HG03378 (cell line): ENCODE measurements around the gene UGGT1.

ENCODE experiments used
- ATAC-seq: cut with Tn5 transposase; IDR thresholded peaks from one replicate; pipeline ENCODE4 v1.9.1; 2021; ENCODE audit warnings: mild to moderate bottlenecking, moderate library complexity; ENCODE audit not compliant: unreplicated experiment

Gene UGGT1

DNA sequence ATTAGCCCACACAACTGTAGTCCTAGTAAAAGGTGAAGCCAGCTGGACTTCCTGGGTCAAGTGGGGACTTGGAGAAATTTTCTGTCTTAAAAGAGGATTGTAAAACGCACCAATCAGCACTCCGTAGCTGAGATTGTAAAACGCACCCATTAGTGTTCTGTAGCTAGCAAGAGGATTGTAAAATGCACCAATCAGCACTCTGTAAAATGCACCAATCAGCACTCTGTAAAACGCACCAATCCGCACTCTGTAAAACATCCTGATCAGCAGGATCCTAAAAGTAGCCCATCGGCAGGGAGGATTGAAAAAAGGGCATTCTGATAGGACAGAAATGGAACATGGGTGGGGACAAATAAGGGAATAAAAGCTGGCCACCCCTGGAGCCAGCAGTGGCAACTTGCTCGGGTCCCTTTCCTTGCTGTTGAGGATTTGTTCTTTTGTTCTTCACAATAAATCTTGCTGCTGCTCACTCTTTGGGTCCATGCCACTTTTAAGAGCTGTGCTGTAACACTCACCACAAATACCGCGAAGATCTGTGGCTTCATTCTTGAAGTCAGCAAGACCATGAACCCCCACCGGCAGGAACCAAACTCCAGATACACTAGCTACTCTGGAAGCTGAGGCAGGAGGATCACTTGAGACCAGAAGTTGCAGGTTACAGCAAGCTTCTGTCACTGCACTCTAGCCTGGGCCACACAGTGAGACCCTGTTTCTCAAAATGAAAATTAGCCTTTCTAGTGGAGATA is 125.1 kb downstream of the UGGT1 start:
- ATAC-seq, result no peak

DNA sequence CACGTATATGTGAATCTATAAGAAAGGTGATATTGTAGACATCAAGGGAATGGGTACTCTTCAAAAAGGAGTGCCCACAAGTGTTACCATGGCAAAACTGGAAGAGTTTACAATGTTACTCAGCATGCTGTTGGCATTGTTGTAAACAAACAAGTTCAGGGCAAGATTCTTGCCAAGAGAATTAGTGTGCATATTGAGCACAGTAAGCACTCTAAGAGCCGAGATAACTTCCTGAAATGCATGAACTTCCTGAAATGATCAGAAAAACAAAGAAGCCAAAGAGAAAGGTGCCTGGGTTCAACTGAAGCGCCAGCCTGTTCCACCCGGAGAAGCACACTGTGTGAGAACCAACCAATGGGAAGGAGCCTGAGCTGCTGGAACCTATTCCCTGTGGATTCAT is 126.7 kb downstream of the UGGT1 start:
- no peak for ATAC-seq

DNA sequence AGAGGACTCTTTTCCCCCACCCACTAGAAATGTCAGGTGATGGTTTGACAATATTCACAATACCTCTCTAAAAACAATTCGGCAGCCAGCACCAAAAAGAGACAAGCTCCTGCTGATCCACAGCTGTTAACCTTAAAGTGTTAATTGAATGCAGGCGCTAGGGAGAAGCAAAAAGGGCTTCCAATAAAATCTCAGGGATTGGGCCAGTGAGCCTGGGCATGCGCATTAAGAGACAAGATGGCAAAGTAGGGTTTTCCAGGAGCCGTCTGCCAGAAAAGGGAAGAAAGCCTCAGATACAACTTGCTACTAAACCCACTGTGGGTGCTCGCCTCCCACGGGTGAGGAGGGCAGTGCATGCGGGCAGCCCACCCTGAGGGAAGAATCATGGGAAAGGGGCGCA is 128.9 kb downstream of the UGGT1 start:
- ATAC-seq, result no peak

DNA sequence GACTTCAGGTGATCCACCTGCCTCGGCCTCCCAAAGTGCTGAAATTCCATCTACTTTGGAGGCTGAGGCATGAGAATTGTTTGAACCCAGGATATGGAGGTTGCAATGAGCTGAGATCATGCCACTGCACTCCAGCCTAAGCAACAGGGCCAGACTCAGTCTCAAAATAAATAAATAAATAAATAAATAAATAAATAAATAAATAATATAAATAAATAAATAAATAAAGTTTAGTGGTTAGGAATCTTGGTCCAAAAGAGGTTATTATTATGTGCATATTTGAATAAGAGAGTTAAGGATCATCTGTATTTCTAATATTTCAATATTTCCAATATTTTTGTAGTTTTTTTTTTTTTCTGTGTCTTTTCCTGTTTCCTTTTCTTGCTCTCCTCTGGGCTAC is 136.9 kb downstream of the UGGT1 start:
- ATAC-seq, result no peak

DNA sequence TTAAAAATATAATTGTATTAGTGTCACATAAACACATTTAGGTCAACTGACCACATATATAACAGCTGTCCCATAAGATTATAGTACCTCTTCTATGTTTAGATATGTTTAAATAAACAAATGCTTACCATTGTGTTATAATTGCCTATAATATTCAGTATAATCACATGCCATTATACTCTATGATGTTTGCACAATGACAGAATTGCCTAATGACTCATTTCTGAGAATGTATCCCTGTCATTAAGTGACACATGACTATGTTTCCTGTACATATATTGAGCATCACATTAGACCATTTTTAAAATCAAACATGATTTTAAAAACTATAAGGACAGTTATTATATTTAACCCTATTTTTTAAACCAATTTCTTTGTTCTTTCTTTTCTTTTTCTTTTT is 137.9 kb downstream of the UGGT1 start:
- no peak for ATAC-seq

DNA sequence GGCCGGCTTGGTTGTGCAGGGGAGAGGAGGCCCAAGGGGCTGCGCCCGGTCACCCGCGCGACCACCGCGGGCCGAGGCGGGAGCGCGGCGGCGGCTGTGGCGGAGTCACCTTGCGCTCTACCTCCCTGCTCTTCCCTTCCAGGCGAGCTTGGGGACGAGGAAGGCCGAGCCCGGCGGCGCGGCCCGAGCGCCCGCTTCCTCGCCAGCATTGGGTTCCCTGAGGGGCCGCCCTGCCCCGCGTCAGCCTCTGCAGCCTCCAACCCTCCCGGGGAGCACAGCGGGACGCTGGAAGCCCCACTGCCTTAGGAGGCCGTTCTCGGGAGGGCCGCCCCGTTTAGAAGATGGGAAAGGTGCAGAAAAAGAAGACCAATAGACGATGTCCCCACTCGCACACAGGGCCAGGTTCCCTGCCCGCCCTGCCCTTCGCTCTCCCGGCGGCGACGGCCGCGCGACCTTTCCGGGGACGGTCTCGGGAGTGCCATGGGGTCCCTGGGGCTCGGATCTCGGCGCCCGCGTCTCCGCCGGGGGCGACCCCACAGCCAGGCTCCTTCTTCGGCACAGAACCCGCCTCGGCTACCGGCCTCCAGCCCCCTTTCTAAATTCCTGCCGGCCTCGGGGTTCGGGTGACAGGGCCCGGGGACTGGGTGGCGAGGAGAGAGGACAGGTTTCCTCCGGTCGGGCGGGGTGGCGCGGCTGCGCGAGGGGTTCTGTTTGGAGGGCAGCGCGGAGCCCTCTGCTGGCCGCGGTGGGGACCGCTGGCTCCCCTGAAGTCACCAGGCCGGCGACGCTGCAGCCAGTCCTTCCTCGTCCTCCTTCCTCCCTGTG is 142.2 kb downstream of the UGGT1 start:
- ATAC-seq, result peak; percentile 90

DNA sequence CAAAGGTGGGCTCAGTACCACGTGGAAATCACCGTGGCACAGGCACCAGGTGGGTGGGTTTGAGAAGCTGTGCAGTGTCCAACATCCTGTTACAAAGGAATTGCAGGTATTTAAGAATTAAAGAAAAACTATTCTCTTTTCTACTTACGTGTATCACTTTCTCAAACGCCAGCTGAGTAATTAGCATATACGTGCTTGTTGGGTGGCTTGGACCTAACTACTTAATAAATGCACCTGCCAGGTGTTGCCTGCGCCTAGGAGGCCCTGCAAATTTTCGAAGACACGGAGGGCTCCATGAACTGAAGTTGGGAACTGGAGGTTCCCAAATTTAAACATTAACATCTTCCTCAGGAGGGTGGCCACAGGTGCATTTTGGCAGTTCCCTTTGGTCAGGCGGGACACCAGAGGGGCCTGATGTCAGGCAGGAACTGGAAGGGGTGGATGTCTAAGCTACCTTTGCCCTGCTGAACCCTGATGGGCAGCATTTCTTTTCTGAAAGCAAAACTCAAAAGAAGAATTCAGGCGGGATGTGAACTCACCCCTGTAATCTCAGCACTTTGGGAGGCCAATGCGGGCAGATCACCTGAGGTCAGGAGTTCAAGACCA is 142.9 kb downstream of the UGGT1 start:
- no peak for ATAC-seq

DNA sequence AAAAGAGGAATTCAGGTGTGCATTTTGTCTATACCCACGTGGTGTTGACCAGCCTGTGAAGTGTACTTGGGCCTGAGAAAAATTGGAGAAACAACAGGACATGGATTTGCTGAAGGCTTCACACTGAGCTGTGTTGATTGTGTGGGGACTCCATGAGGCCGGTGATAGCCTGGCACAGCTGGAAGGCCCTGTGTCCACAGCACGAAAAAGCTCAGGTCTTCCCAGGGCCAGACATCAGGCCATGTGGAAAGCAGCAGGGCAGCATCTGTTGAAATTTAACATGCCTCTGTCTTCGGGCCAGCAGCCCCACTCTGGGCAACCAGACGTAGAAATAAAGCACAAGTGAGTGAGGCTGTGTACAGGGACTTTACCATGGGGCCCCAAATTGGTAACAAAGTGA is 143.6 kb downstream of the UGGT1 start:
- no peak for ATAC-seq

DNA sequence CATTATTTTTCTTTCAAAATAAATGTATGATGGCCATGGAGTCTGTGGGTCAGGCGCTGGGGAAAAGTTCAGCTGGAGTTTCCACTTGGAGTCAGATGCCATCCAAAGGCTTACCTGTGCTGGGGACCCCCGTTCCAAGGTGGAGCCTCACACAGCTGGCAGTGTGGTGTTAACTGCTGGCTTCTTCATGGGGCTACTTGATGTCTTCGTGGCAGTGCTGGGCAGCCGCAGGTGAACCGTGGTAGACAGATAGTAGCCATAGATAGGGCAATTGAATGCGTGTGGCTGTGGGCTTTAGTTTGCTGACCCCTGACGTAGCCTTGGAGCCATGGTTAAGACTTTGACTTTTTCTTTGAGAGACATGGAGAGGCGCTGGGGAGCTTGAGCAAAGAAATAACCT is 144.6 kb downstream of the UGGT1 start:
- no peak for ATAC-seq

DNA sequence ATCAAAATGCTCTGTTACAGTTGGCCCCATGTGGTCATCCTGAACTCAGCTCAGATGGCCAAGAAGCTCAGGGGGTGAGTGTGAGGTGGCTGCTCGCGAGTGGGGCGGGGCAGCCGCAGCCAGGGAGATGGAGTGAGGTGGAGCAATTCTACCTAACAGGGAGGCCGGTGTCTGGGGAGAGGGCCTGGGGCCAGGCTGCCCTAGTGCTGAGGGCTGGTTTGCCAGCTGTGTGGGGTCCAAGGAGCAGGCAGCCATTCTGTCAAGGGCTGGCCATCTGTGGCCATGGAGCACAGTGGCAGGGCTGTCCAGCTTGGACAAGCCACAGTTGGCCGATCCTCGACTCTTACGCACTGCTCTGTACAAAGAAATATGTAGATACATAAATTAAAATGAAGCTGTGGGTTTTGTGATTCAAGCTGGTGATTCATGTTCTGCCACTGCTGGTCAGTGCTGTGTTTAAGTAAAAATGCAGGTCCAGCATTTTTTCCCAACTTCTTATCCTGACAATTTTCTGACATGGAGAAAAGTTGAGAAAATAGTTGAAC is 145.6 kb downstream of the UGGT1 start:
- no peak for ATAC-seq

DNA sequence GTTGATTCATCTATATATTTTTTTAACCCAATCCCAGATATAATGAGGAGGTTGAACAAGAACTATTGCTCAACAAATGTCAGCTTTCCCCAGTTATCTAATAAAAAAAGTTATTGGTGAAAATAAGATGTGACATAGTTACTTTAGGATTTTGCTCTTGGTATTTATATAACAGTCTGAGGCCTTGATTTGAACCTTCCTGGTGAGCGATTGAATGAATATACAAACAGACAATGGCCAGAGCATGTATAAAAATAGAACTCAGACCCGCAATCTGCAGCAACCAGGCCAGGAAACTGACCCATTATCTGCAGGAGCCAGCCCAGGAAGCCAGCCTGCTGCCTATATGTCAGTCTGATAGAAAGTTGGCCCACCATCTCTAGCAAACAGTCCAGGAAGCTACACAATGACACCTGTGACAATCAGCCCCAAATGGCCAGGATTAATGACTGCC is 146.1 kb downstream of the UGGT1 start:
- ATAC-seq, result no peak

DNA sequence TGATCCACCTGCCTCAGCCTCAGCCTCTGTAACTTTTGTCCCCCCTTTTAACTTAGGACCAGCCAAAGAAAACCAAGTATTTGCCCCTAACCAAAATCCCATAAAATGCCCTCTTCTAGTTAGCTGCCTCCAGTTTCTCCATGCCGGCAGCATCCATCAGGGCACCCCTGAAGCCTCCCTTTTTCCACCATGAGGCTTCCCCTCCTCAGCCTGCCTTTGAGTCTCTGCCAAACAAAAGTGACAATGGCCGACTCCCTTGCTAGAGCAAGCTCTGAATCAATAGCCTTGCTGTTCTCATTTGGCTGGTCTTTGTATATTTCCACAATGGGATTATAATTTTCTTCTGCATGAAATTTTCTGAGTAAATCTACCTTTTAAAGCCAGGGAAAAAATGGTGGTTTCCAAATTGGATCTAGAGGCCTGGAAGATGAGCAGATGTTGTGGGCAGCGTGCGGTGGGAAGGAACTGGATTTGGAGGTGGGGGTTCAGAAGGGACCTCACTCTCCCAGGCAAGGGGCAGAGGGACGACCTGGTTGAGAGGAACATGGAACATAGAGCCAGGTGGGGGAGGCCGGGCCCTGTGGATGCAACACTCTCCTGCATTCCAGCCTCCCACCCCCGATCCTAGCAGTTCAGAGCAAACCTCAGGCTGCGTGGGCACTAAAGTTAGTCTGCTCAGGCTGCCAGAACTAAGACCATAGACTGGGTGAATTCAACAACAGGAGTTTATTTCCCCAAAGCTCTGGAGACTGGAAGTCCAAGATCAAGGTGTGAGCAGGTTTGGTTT is 147.1 kb downstream of the UGGT1 start:
- no peak for ATAC-seq

DNA sequence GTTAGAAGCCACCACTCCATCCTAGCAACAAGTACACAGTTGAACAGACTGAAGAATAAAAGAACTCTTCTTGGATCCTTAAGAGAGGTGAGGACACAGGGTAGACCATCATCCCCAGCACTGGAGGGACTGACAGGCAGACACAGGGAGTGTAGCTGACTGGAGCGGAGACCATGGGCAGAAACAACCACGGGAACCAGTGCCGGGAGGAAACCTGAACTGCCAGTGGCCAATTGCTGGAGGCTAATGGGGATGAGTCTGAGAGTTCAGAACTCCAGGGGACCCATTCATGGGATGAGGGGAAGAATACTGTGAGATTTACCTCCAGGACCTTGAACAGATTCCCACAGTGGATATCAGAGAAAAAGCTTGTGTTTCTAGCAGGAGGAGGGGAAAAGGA is 150.9 kb downstream of the UGGT1 start:
- no peak for ATAC-seq
